ENCODE measurements around the gene RPL27A.

DNA sequence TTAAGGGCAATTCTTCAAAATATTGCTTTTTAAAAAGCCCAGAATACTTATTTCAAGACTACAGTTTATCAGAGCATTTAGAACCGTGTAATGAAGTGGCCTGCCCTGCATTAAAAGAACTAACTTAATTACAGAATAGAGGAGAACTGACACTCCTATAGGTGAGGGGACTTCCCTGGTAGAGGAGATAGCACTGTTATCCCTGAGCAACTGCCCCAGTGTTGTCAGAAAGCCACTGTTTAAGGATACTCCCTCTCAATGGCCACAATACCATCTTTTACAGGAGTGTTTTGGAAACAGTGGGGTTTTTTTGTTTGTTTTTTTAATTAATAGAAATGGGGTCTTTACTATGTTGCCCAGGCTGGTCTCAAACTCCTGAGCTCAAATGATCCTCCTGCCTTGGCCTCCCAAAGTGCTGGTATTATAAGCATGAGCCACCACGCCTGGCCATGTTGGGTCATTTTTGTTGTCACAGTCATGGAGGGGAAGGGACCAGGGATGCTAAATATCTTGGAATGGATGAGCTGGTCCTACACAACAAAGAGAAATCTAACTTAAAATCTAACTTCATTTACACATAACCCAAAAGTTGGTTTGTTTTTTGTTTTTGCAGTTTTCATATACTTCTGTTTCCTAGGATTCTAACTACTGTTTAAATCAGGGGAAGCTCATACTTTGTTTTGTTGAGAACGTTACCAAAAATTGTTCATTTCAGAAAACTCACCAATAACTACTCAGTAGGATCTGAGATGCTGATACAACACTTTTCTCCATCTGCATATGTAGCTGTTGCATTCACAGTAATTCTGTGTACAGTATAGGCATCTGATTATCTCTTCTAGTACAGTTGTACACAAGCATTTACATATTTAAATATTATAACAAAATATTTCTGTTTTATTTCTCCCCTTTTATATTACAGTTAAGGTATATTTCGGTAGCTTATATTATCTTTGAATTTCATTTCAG is 8.1 kb downstream of the RPL27A start:
- TF ChIP-seq CTCF (IDR thresholded peaks at IDR 0.05; ENCODE audit: low read depth, low read length) (no peak), EZH2phosphoT487 (IDR thresholded peaks at IDR 0.05; ENCODE audit: low read depth) (no peak)

All from OCI-LY3 (cell line).